Measurements from ENCODE around the gene DCT.

DNA sequence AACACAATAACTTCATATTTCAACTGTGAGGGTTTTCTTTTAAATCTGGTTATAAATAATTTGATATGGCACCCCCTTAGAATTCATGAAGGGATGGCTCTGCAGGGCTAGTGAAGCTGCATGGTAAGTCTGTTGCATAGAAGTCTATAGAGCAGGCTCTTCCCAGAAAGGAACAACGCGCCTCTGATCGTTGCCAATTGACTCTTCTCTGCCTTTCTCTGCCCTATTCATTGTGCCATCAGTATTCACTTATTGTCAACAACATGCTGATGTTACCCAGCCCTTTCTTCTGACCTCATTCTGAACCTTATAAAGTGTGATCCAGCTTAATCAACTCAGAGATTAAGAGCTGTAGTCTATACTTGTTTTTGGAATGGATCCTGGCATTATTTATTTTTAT is 16.3 kb upstream of the DCT start:
- TF ChIP-seq CTCF (conservative IDR thresholded peaks at IDR 0.05 in 1 of 2, IDR thresholded peaks at IDR 0.05 in 1 of 2; ENCODE audit: low read depth in 1 of 2, low read length in 2 of 2) (no peak), EZH2 (IDR thresholded peaks at IDR 0.05; ENCODE audit: low read length, missing control alignments) (no peak)
